KG1 (cell line): ENCODE results near the gene APOL6.

Experiments used
- DNase-seq: peaks from one replicate; lab custom pipeline; 2025; lab: John Stamatoyannopoulos, UW

Gene APOL6

GRCh38 chr22:35648066-35649025 is at the start of gene APOL6:
Gene APOL6 (plus strand): TSS chr22:35648446. CDS start chr22:35656426, 7,980 bp downstream.
- peak; percentile 46 for DNase-seq

GRCh38 chr22:35599364-35599763 is 48.9 kb upstream of the APOL6 start:
- DNase-seq = no peak

- no peak for DNase-seq
Observed at GRCh38 chr22:35600476-35600875, 47.8 kb upstream of the APOL6 start.

- no peak for DNase-seq
Observed at GRCh38 chr22:35601013-35601580, 47.1 kb upstream of the APOL6 start.

GRCh38 chr22:35601743-35602615 is 46.3 kb upstream of the APOL6 start:
- DNase-seq = peak; percentile 17

- DNase-seq = no peak
Observed at GRCh38 chr22:35604621-35605368, 43.5 kb upstream of the APOL6 start.

- DNase-seq = no peak
Observed at GRCh38 chr22:35605369-35605680, 42.9 kb upstream of the APOL6 start.

GRCh38 chr22:35605851-35606481 is 42.3 kb upstream of the APOL6 start:
- no peak for DNase-seq

GRCh38 chr22:35606916-35607315 is 41.3 kb upstream of the APOL6 start:
- DNase-seq = no peak

GRCh38 chr22:35608088-35608487 is 40.2 kb upstream of the APOL6 start:
- DNase-seq = no peak

- DNase-seq = no peak
Observed at GRCh38 chr22:35609261-35609660, 39.0 kb upstream of the APOL6 start.

GRCh38 chr22:35609761-35610160 is 38.5 kb upstream of the APOL6 start:
- DNase-seq = no peak

- no peak for DNase-seq
Observed at GRCh38 chr22:35610741-35611140, 37.5 kb upstream of the APOL6 start.

GRCh38 chr22:35611200-35611890 is 36.9 kb upstream of the APOL6 start:
- DNase-seq = no peak

GRCh38 chr22:35611891-35612576 is 36.2 kb upstream of the APOL6 start:
- DNase-seq = peak; percentile 23

- DNase-seq = no peak
Observed at GRCh38 chr22:35612903-35613302, 35.3 kb upstream of the APOL6 start.

- no peak for DNase-seq
Observed at GRCh38 chr22:35614404-35614803, 33.8 kb upstream of the APOL6 start.

- DNase-seq = no peak
Observed at GRCh38 chr22:35615156-35615555, 33.1 kb upstream of the APOL6 start.

GRCh38 chr22:35616043-35616442 is 32.2 kb upstream of the APOL6 start:
- DNase-seq = no peak

- no peak for DNase-seq
Observed at GRCh38 chr22:35617137-35617755, 31.0 kb upstream of the APOL6 start, which contains the start of gene MB. Gene MB (minus strand): TSS chr22:35617329. CDS start chr22:35617257, 72 bp downstream.
